Right lobe of liver (tissue), 4 donors: ENCODE measurements around the gene MARCHF4.
A peak's percentile ranks its signal among the peaks of the same experiment; 100 is the strongest.

ENCODE experiments used
- CTCF ChIP-seq, 4 donors: fragments of 200-600 bp in 3 of 4; fragments of 450-650 bp in 1 of 4; IDR thresholded peaks; one replicate each; pipeline versions ENCODE4 v1.5.1 to v1.8.0; 2016 to 2022; ENCODE audit warnings: antibody characterized with exemption in 4 of 4, mild to moderate bottlenecking in 2 of 4
- POLR2A ChIP-seq: fragments of 450-650 bp; IDR thresholded peaks from one replicate; pipeline ENCODE4 v1.6.1; 2017; ENCODE audit warnings: antibody characterized with exemption, mild to moderate bottlenecking
- donor health status: DM: no; HTN: no; CAD: no.
- donor health status: DM: no; HTN: no; CAD: no.
- donor health status: DM: no; HTN: yes; CAD: no.

- no peak for TF ChIP-seq CTCF (IDR thresholded peaks at IDR 0.05)
- peak; percentile 32 for TF ChIP-seq POLR2A
Observed at GRCh38 chr2:216412022-216412999, 40.0 kb upstream of the MARCHF4 start, which contains the start of gene SMARCAL1.
